ENCODE data around the gene SUSD3.

The SUSD3 gene

DNA sequence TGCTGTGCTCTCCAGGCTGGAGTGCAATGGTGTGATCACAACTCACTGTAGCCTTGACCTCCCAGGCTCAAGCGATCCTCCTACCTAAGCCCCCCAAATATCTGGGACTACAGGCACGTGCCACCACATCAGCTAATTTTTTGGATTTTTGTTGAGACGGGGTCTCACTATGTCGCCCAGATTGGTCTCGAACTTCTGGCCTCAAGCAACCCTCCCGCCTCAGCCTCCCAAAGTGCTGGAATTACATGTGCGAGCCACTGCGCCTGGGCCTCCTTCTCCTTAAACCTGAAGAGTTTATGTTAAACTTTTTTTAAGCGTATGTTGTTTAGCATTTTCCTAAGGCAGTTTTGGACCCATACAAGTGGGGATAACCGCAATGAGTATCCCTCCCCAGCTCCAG, 30.8 kb upstream of the SUSD3 start:
- Histone ChIP-seq H3K4me3 (ENCODE audit: severe bottlenecking) (no peak overlapping the region), H3K27ac (ENCODE audit: poor library complexity, severe bottlenecking) (no peak overlapping the region)

GRCh38 chr9:93028448-93029006, 30.0 kb upstream of the SUSD3 start:
- TF ChIP-seq, protein P1, sequence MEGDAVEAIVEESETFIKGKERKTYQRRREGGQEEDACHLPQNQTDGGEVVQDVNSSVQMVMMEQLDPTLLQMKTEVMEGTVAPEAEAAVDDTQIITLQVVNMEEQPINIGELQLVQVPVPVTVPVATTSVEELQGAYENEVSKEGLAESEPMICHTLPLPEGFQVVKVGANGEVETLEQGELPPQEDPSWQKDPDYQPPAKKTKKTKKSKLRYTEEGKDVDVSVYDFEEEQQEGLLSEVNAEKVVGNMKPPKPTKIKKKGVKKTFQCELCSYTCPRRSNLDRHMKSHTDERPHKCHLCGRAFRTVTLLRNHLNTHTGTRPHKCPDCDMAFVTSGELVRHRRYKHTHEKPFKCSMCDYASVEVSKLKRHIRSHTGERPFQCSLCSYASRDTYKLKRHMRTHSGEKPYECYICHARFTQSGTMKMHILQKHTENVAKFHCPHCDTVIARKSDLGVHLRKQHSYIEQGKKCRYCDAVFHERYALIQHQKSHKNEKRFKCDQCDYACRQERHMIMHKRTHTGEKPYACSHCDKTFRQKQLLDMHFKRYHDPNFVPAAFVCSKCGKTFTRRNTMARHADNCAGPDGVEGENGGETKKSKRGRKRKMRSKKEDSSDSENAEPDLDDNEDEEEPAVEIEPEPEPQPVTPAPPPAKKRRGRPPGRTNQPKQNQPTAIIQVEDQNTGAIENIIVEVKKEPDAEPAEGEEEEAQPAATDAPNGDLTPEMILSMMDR (IDR thresholded peaks at IDR 0.05; ENCODE audit: poor library complexity, severe bottlenecking), result no peak
- no peak for DNase-seq (ENCODE audit: low spot score)
- no peak overlapping the region for H3K4me3 ChIP-seq (ENCODE audit: severe bottlenecking)
- H3K27me3 ChIP-seq (ENCODE audit: insufficient read depth, poor library complexity, severe bottlenecking), result no peaks in the 10 kb centered on the region
- no peaks in the 10 kb centered on the region for H3K9me3 ChIP-seq (ENCODE audit: severe bottlenecking)
- H3K36me3 ChIP-seq (ENCODE audit: low read depth), result no peaks in the 10 kb centered on the region
- H3K4me1 ChIP-seq (ENCODE audit: insufficient read depth, poor library complexity, severe bottlenecking), result no peaks in the 10 kb centered on the region
- ATAC-seq (ENCODE audit: low read depth), result no peak
- H3K27ac ChIP-seq (ENCODE audit: poor library complexity, severe bottlenecking), result no peak overlapping the region

More for the DNA sequence above, 30.8 kb upstream of the SUSD3 start:
- DNase-seq (ENCODE audit: low spot score) (no peak), ATAC-seq (ENCODE audit: low read depth) (no peak)
- Histone ChIP-seq H3K36me3 (ENCODE audit: low read depth) (no peaks in the 10 kb centered on the region), H3K9me3 (ENCODE audit: severe bottlenecking) (no peaks in the 10 kb centered on the region), H3K27me3 (ENCODE audit: insufficient read depth, poor library complexity, severe bottlenecking) (no peaks in the 10 kb centered on the region), H3K4me1 (ENCODE audit: insufficient read depth, poor library complexity, severe bottlenecking) (no peaks in the 10 kb centered on the region)
- TF ChIP-seq, protein P1 (IDR thresholded peaks at IDR 0.05; ENCODE audit: poor library complexity, severe bottlenecking), result no peak

GRCh38 chr9:93030642-93031628, 27.6 kb upstream of the SUSD3 start:
- H3K27ac ChIP-seq (ENCODE audit: poor library complexity, severe bottlenecking), result no peak overlapping the region
- ATAC-seq (ENCODE audit: low read depth), result no peak
- TF ChIP-seq, protein P1 (IDR thresholded peaks at IDR 0.05; ENCODE audit: poor library complexity, severe bottlenecking), result no peak
- no peaks in the 10 kb centered on the region for H3K9me3 ChIP-seq (ENCODE audit: severe bottlenecking)
- no peaks in the 10 kb centered on the region for H3K4me1 ChIP-seq (ENCODE audit: insufficient read depth, poor library complexity, severe bottlenecking)
- no peak for DNase-seq (ENCODE audit: low spot score)
- no peaks in the 10 kb centered on the region for H3K36me3 ChIP-seq (ENCODE audit: low read depth)
- no peaks in the 10 kb centered on the region for H3K27me3 ChIP-seq (ENCODE audit: insufficient read depth, poor library complexity, severe bottlenecking)
- H3K4me3 ChIP-seq (ENCODE audit: severe bottlenecking), result no peak overlapping the region

GRCh38 chr9:93031629-93032430, 26.7 kb upstream of the SUSD3 start:
- no peaks in the 10 kb centered on the region for H3K9me3 ChIP-seq (ENCODE audit: severe bottlenecking)
- H3K4me3 ChIP-seq (ENCODE audit: severe bottlenecking), result no peak overlapping the region
- H3K27me3 ChIP-seq (ENCODE audit: insufficient read depth, poor library complexity, severe bottlenecking), result no peaks in the 10 kb centered on the region
- no peak overlapping the region for H3K27ac ChIP-seq (ENCODE audit: poor library complexity, severe bottlenecking)
- TF ChIP-seq, protein P1 (IDR thresholded peaks at IDR 0.05; ENCODE audit: poor library complexity, severe bottlenecking), result no peak
- ATAC-seq (ENCODE audit: low read depth), result no peak
- DNase-seq (ENCODE audit: low spot score), result no peak
- H3K4me1 ChIP-seq (ENCODE audit: insufficient read depth, poor library complexity, severe bottlenecking), result no peaks in the 10 kb centered on the region
- no peaks in the 10 kb centered on the region for H3K36me3 ChIP-seq (ENCODE audit: low read depth)

Data from RWPE2 (cell line).